Measurements from ENCODE around the gene OR52N2. TPM values are rescaled to one million over a fixed set of nuclear protein-coding genes. Genes with fewer than 3 reads are reported as not detected.

The OR52N2 gene
- total and polyA plus RNA-seq, 2 donors (not counting 1 experiment from before 2014, with no cell fraction given) = not detected

GRCh38 chr11:5846701-5847100, 38.0 kb downstream of the OR52N2 start:
- H4K20me1 ChIP-seq (ENCODE audit: control insufficient read depth, extremely low read depth, insufficient read depth, low read length) = no peaks in the 10 kb centered on the region
- no peaks in the 10 kb centered on the region for H3K9me3 ChIP-seq (ENCODE audit: control insufficient read depth, insufficient read depth, low read depth, low read length)
- H3K4me3 ChIP-seq (replicated peaks in 1 of 4; ENCODE audit: control extremely low read depth in 1 of 4, insufficient read depth in 1 of 4, low read depth in 3 of 4, low read length in 4 of 4) = no peak overlapping the region
- H3K79me2 ChIP-seq (ENCODE audit: control insufficient read depth, insufficient read depth, low read length) = no peaks in the 10 kb centered on the region
- no peaks in the 10 kb centered on the region for H3K4me1 ChIP-seq (ENCODE audit: control insufficient read depth, extremely low read depth, insufficient read depth, low read length)
- no peak overlapping the region for H3K27ac ChIP-seq (ENCODE audit: insufficient read depth, low read length)
- DNase-seq (ENCODE audit: low read depth in 2 of 2) = no peak
- H3K27me3 ChIP-seq (ENCODE audit: control insufficient read depth, insufficient read depth, low read length) = no peaks in the 10 kb centered on the region
- H3K36me3 ChIP-seq (ENCODE audit: control insufficient read depth, insufficient read depth, low read length) = no peaks in the 10 kb centered on the region
- H3K9ac ChIP-seq (ENCODE audit: insufficient read depth, low read length) = no peak overlapping the region
- no peak overlapping the region for H2AFZ ChIP-seq (ENCODE audit: low read length)
- H3K4me2 ChIP-seq (ENCODE audit: extremely low read depth, insufficient read depth, low read length) = no peak overlapping the region
- TF ChIP-seq CTCF (conservative IDR thresholded peaks at IDR 0.05 in 1 of 2, IDR thresholded peaks at IDR 0.05 in 1 of 2; ENCODE audit: low read depth in 1 of 2, low read length in 2 of 2) (no peak), EZH2 (IDR thresholded peaks at IDR 0.05; ENCODE audit: low read length, missing control alignments) (no peak)

GRCh38 chr11:5847711-5848110, 39.0 kb downstream of the OR52N2 start:
- Histone ChIP-seq H3K4me2 (ENCODE audit: extremely low read depth, insufficient read depth, low read length) (no peak overlapping the region), H4K20me1 (ENCODE audit: control insufficient read depth, extremely low read depth, insufficient read depth, low read length) (no peaks in the 10 kb centered on the region), H3K4me1 (ENCODE audit: control insufficient read depth, extremely low read depth, insufficient read depth, low read length) (no peaks in the 10 kb centered on the region), H3K9me3 (ENCODE audit: control insufficient read depth, insufficient read depth, low read depth, low read length) (no peaks in the 10 kb centered on the region), H3K4me3 (replicated peaks in 1 of 4; ENCODE audit: control extremely low read depth in 1 of 4, insufficient read depth in 1 of 4, low read depth in 3 of 4, low read length in 4 of 4) (no peak overlapping the region), H3K27me3 (ENCODE audit: control insufficient read depth, insufficient read depth, low read length) (no peaks in the 10 kb centered on the region), H3K27ac (ENCODE audit: insufficient read depth, low read length) (no peak overlapping the region), H3K79me2 (ENCODE audit: control insufficient read depth, insufficient read depth, low read length) (no peaks in the 10 kb centered on the region), H2AFZ (ENCODE audit: low read length) (no peak overlapping the region), H3K9ac (ENCODE audit: insufficient read depth, low read length) (no peak overlapping the region), H3K36me3 (ENCODE audit: control insufficient read depth, insufficient read depth, low read length) (no peaks in the 10 kb centered on the region)
- TF ChIP-seq EZH2 (IDR thresholded peaks at IDR 0.05; ENCODE audit: low read length, missing control alignments) (no peak), CTCF (conservative IDR thresholded peaks at IDR 0.05 in 1 of 2, IDR thresholded peaks at IDR 0.05 in 1 of 2; ENCODE audit: low read depth in 1 of 2, low read length in 2 of 2) (no peak)
- no peak for DNase-seq (ENCODE audit: low read depth in 2 of 2)

- TF ChIP-seq CTCF (conservative IDR thresholded peaks at IDR 0.05 in 1 of 2, IDR thresholded peaks at IDR 0.05 in 1 of 2; ENCODE audit: low read depth in 1 of 2, low read length in 2 of 2) (no peak), EZH2 (IDR thresholded peaks at IDR 0.05; ENCODE audit: low read length, missing control alignments) (no peak)
- Histone ChIP-seq H3K4me1 (ENCODE audit: control insufficient read depth, extremely low read depth, insufficient read depth, low read length) (no peaks in the 10 kb centered on the region), H3K4me2 (ENCODE audit: extremely low read depth, insufficient read depth, low read length) (no peak overlapping the region), H3K9ac (ENCODE audit: insufficient read depth, low read length) (no peak overlapping the region), H3K27ac (ENCODE audit: insufficient read depth, low read length) (no peak overlapping the region), H2AFZ (ENCODE audit: low read length) (no peak overlapping the region), H3K27me3 (ENCODE audit: control insufficient read depth, insufficient read depth, low read length) (no peaks in the 10 kb centered on the region), H3K36me3 (ENCODE audit: control insufficient read depth, insufficient read depth, low read length) (no peaks in the 10 kb centered on the region), H4K20me1 (ENCODE audit: control insufficient read depth, extremely low read depth, insufficient read depth, low read length) (no peaks in the 10 kb centered on the region), H3K79me2 (ENCODE audit: control insufficient read depth, insufficient read depth, low read length) (no peaks in the 10 kb centered on the region), H3K4me3 (replicated peaks in 1 of 4; ENCODE audit: control extremely low read depth in 1 of 4, insufficient read depth in 1 of 4, low read depth in 3 of 4, low read length in 4 of 4) (no peak overlapping the region), H3K9me3 (ENCODE audit: control insufficient read depth, insufficient read depth, low read depth, low read length) (no peaks in the 10 kb centered on the region)
- no peak for DNase-seq (ENCODE audit: low read depth in 2 of 2)
Measured at GRCh38 chr11:5851002-5851401, 42.3 kb downstream of the OR52N2 start.
